ENCODE results near the gene OBP2A. TPM values are rescaled to one million over a fixed set of nuclear protein-coding genes. Genes with fewer than 3 reads are reported as not detected.

The OBP2A gene
- total and polyA plus RNA-seq, 10 of the 15 experiments (the other 5 are each of a cell fraction or from before 2014, with no cell fraction given): not detected

DNA sequence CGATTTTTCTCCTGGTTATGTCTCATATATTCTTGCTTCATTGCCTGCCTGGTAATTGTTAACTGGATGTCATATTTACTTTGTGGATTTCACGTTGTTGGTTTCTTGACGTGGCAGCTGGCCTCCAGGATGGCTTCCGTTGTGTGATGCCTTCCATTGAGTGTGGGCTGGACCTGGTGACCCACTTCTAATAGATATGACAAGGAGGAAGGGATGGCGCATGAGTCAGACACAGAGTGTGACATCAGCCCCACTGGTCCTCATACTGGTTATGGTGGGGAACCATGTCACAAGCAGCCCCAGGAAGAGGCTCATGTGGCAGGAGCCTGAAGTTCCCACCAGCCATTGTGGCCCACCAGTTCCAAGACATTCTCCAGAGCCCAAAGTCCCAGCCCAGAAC is 9.3 kb downstream of the OBP2A start:
- ChIA-PET CTCF (no interaction called here), SMC1A (ENCODE audit: uncharacterized antibody, unreplicated experiment) (no interaction called here), RAD21 (ENCODE audit: unreplicated experiment) (no interaction called here), POLR2A (no interaction called here)
- Histone ChIP-seq H3K4me3 (no peak overlapping the region), H3K4me2 (ENCODE audit: control insufficient read depth, insufficient read depth) (no peak overlapping the region), H3K27ac (ENCODE audit: control insufficient read depth, insufficient read depth) (no peak overlapping the region), H3K9ac (ENCODE audit: control insufficient read depth, insufficient read depth, low read length) (no peak overlapping the region), H4K20me1 (ENCODE audit: control insufficient read depth, insufficient read depth) (no peaks in the 10 kb centered on the region), H3K9me3 (replicated peaks; ENCODE audit: control insufficient read depth, insufficient read depth, low read length) (no peaks in the 10 kb centered on the region), H2AFZ (ENCODE audit: control insufficient read depth, low read depth, low read length) (no peak overlapping the region), H3K4me1 (ENCODE audit: control insufficient read depth, insufficient read depth, low read length) (no peaks in the 10 kb centered on the region), H3K36me3 (ENCODE audit: control insufficient read depth in 2 of 2, insufficient read depth in 2 of 2, low read length in 1 of 2) (no peaks in the 10 kb centered on the region), H3K27me3 (replicated peaks in 1 of 2; ENCODE audit: control insufficient read depth in 2 of 2, insufficient read depth in 2 of 2, low read length in 1 of 2) (no peaks in the 10 kb centered on the region), H3K79me2 (ENCODE audit: control insufficient read depth, insufficient read depth, low read length) (no peaks in the 10 kb centered on the region)
- no peak for DNase-seq (ENCODE audit: low read depth, low spot score)
- no peak for ATAC-seq
- WGBS (ENCODE audit: insufficient coverage, insufficient replicate concordance, low lambda C conversion rate, missing lambda C conversion rate): 34% methylated on average over 5 of the region's 5 CpGs
- TF ChIP-seq NRF1 (conservative IDR thresholded peaks at IDR 0.05; ENCODE audit: low read depth, low read length): no peak
- TF ChIP-seq POU2F2 (IDR thresholded peaks at IDR 0.05; ENCODE audit: borderline replicate concordance, low read depth, low read length): no peak
- TF ChIP-seq PAX5 (IDR thresholded peaks at IDR 0.05; ENCODE audit: borderline replicate concordance, low read depth, low read length): no peak
- TF ChIP-seq TCF3 (IDR thresholded peaks at IDR 0.05; ENCODE audit: borderline replicate concordance, insufficient read depth, low read depth, low read length): no peak
- intact Hi-C loops (cut with micrococcal nuclease; ENCODE audit: unreplicated experiment): no loop called here
- no peak for FAIRE-seq
- in situ Hi-C loops (cut with MboI): no loop called here
- BruUV-seq (replicated peaks): no TSS peak

GRCh38 chr9:135555910-135556309 is 10.0 kb downstream of the OBP2A start:
- Histone ChIP-seq H3K4me3 (no peak overlapping the region), H3K9me3 (replicated peaks; ENCODE audit: control insufficient read depth, insufficient read depth, low read length) (no peaks in the 10 kb centered on the region), H4K20me1 (ENCODE audit: control insufficient read depth, insufficient read depth) (no peaks in the 10 kb centered on the region), H3K4me2 (ENCODE audit: control insufficient read depth, insufficient read depth) (no peak overlapping the region), H3K36me3 (ENCODE audit: control insufficient read depth in 2 of 2, insufficient read depth in 2 of 2, low read length in 1 of 2) (no peaks in the 10 kb centered on the region), H3K27ac (ENCODE audit: control insufficient read depth, insufficient read depth) (no peak overlapping the region), H3K79me2 (ENCODE audit: control insufficient read depth, insufficient read depth, low read length) (no peaks in the 10 kb centered on the region), H3K4me1 (ENCODE audit: control insufficient read depth, insufficient read depth, low read length) (no peaks in the 10 kb centered on the region), H3K27me3 (replicated peaks in 1 of 2; ENCODE audit: control insufficient read depth in 2 of 2, insufficient read depth in 2 of 2, low read length in 1 of 2) (no peaks in the 10 kb centered on the region; a peak in 1 of 4 replicates), H2AFZ (ENCODE audit: control insufficient read depth, low read depth, low read length) (no peak overlapping the region), H3K9ac (ENCODE audit: control insufficient read depth, insufficient read depth, low read length) (no peak overlapping the region)
- no peak for ATAC-seq
- 50% methylated on average over 15 of the region's 16 CpGs for WGBS (ENCODE audit: insufficient coverage, insufficient replicate concordance, low lambda C conversion rate, missing lambda C conversion rate)
- ChIA-PET CTCF (no interaction called here), RAD21 (ENCODE audit: unreplicated experiment) (no interaction called here), POLR2A (no interaction called here), SMC1A (ENCODE audit: uncharacterized antibody, unreplicated experiment) (interaction anchor here (0.7 kb wide), 1 partner anchor 14 kb away, joined by 3 read pairs; no protein-coding TSS in a partner anchor)
- DNase-seq (ENCODE audit: low read depth, low spot score): no peak
- intact Hi-C loops (cut with micrococcal nuclease; ENCODE audit: unreplicated experiment) (no loop called here), in situ Hi-C loops (cut with MboI) (no loop called here)
- no TSS peak for BruUV-seq (replicated peaks)
- FAIRE-seq: no peak
- TF ChIP-seq MYC (IDR thresholded peaks at IDR 0.05; ENCODE audit: insufficient read depth, insufficient read length, insufficient replicate concordance, low read length, severe bottlenecking) (no peak), ATF7 (IDR thresholded peaks at IDR 0.05; ENCODE audit: low read depth) (no peak), CREM (IDR thresholded peaks at IDR 0.05; ENCODE audit: low read depth) (no peak), ZNF687 (IDR thresholded peaks at IDR 0.05) (no peak), NBN (IDR thresholded peaks at IDR 0.05) (no peak), IRF3 (IDR thresholded peaks at IDR 0.05) (no peak)
- TF ChIP-seq, protein P1, sequence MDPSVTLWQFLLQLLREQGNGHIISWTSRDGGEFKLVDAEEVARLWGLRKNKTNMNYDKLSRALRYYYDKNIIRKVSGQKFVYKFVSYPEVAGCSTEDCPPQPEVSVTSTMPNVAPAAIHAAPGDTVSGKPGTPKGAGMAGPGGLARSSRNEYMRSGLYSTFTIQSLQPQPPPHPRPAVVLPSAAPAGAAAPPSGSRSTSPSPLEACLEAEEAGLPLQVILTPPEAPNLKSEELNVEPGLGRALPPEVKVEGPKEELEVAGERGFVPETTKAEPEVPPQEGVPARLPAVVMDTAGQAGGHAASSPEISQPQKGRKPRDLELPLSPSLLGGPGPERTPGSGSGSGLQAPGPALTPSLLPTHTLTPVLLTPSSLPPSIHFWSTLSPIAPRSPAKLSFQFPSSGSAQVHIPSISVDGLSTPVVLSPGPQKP (IDR thresholded peaks at IDR 0.05; ENCODE audit: low read depth, low read length): no peak

Measured in GM12878 (cell line).